Right atrium auricular region (tissue), 2 donors: ENCODE data around the gene ACSL5. TPM values are rescaled to one million over a fixed set of nuclear protein-coding genes. Genes with fewer than 3 reads are reported as not detected.
A peak's percentile ranks its signal among the peaks of the same experiment; 100 is the strongest.

Source experiments
- DNase-seq: peaks from one replicate; pipeline ENCODE4 v3.0.0-alpha.2; 2019; ENCODE audit warnings: low spot score
- H3K27ac ChIP-seq, 2 donors: fragments of 200-600 bp; sonication (generic); 1 replicate in 1 of 2; 2 replicates in 1 of 2; pipeline ENCODE4 v1.5.1; 2016 to 2019
- H3K27me3 ChIP-seq, 2 donors: fragments of 200-600 bp; sonication (generic); one replicate each; pipeline versions ENCODE4 v1.5.1 to v1.6.0; 2017 to 2019
- H3K36me3 ChIP-seq: fragments of 200-600 bp; sonication (generic); one replicate; pipeline ENCODE4 v1.5.1; 2016
- H3K4me1 ChIP-seq, 2 donors: fragments of 200-600 bp; sonication (generic); one replicate each; pipeline versions ENCODE4 v1.5.1 to v1.6.0; 2017 to 2019
- H3K4me3 ChIP-seq, 2 donors: fragments of 200-600 bp; sonication (generic); 1 replicate in 1 of 2; 2 replicates in 1 of 2; pipeline ENCODE4 v1.5.1; 2017 to 2019; ENCODE audit warnings: mild to moderate bottlenecking in 1 of 2, moderate library complexity in 1 of 2
- H3K9me3 ChIP-seq, 2 donors: fragments of 200-600 bp; sonication (generic); one replicate each; pipeline ENCODE4 v1.5.1; 2019
- total RNA-seq, 2 donors: library from RNA; depleted of rRNA; stranded (reverse); fragments of >200 nt; gene quantifications; one replicate each; pipeline ENCODE4 v1.1.0, GENCODE V29; 2016
- TF ChIP-seq, protein P1 (sequence below), 2 donors: fragments of 200-600 bp; sonication (generic); IDR thresholded peaks; one replicate each; pipeline ENCODE4 v1.5.1; 2019; ENCODE audit warnings: antibody characterized with exemption in 2 of 2

Gene ACSL5
- total RNA-seq, 2 donors from 2014 or later: 9.2 to 12.0 TPM

DNA sequence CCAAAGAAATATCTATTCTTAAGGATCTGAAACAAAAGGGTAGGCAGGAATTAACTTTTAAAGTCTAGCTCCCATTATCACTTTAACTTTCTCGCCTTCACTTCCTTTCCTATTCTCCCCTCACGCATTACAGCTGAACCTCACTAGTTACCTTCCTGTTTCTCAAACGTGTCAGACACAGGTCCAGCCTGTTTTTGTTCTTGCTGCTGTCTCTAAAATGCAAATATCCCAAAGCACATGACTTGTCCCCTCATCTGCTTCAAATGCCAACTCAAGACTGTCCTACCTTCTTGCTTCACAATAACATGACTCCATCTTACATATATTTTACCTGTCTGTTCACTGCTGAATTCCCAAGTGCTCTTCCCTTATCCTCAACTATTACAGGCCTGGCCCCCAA, 55.2 kb downstream of the ACSL5 start:
- TF ChIP-seq, protein P1, sequence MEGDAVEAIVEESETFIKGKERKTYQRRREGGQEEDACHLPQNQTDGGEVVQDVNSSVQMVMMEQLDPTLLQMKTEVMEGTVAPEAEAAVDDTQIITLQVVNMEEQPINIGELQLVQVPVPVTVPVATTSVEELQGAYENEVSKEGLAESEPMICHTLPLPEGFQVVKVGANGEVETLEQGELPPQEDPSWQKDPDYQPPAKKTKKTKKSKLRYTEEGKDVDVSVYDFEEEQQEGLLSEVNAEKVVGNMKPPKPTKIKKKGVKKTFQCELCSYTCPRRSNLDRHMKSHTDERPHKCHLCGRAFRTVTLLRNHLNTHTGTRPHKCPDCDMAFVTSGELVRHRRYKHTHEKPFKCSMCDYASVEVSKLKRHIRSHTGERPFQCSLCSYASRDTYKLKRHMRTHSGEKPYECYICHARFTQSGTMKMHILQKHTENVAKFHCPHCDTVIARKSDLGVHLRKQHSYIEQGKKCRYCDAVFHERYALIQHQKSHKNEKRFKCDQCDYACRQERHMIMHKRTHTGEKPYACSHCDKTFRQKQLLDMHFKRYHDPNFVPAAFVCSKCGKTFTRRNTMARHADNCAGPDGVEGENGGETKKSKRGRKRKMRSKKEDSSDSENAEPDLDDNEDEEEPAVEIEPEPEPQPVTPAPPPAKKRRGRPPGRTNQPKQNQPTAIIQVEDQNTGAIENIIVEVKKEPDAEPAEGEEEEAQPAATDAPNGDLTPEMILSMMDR (IDR thresholded peaks at IDR 0.05): no peak
- no peaks in the 10 kb centered on the region for H3K27me3 ChIP-seq
- H3K9me3 ChIP-seq: no peaks in the 10 kb centered on the region
- DNase-seq: no peak
- H3K4me1 ChIP-seq: no peaks in the 10 kb centered on the region
- H3K36me3 ChIP-seq: peaks cover 58% of the 10 kb centered on the region
- H3K27ac ChIP-seq: no peak overlapping the region
- no peak overlapping the region for H3K4me3 ChIP-seq

DNA sequence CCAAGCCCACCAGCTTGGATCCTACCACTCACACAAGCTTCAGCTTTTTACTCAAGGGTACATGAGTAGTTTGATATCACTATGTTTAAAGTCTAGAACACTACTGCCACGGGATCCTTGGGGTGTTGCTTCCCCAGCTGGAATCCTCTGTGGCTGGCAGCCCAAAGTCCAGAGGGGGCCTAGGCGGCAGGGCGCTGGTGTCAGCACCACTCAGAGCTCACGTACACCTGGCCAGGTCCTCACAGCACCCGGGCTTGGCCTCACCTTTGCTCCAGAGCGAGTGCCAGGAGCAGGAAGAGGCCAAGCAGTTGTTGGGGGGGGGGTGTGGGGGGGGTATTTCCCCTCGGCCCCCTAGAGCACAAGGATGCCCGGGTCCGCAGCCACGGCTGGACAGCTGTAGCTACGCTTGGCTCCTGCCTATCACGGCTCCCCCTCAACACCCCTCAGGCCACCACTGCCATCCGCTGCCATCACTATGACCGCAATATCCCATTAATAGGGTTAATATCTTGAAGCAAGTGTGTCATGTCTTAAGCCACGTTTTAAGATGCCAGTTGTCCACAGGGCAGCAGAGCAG, 55.8 kb downstream of the ACSL5 start:
- no peak for DNase-seq
- peaks cover 64% of the 10 kb centered on the region for H3K36me3 ChIP-seq
- no peaks in the 10 kb centered on the region for H3K27me3 ChIP-seq
- no peaks in the 10 kb centered on the region for H3K9me3 ChIP-seq
- no peaks in the 10 kb centered on the region for H3K4me1 ChIP-seq
- H3K4me3 ChIP-seq: no peak overlapping the region
- H3K27ac ChIP-seq: no peak overlapping the region
- TF ChIP-seq, protein P1 (IDR thresholded peaks at IDR 0.05): no peak

DNA sequence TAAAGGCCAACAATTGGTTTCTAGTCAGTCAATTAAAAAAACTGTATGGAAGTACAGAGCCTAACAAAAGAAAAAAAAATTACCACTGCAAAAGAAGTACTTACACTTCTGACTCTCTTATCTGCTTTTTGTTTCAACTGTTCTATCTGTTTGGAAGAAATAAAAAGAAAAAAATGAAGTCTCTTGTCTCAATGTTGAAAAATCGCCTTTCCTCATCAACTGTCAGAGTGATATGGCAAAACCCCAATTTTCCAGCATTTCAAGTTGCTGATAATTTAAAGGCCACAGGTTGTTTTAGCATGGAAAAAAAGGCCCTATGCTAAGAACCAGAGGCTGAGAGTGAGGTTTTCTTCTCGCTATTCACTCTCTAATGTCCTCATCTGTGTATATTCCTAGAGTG, 59.2 kb downstream of the ACSL5 start:
- Histone ChIP-seq H3K27me3 (no peaks in the 10 kb centered on the region), H3K36me3 (peaks cover 87% of the 10 kb centered on the region), H3K4me1 (no peaks in the 10 kb centered on the region), H3K9me3 (no peaks in the 10 kb centered on the region), H3K27ac (no peak overlapping the region), H3K4me3 (no peak overlapping the region)
- no peak for DNase-seq
- TF ChIP-seq, protein P1 (IDR thresholded peaks at IDR 0.05): no peak

DNA sequence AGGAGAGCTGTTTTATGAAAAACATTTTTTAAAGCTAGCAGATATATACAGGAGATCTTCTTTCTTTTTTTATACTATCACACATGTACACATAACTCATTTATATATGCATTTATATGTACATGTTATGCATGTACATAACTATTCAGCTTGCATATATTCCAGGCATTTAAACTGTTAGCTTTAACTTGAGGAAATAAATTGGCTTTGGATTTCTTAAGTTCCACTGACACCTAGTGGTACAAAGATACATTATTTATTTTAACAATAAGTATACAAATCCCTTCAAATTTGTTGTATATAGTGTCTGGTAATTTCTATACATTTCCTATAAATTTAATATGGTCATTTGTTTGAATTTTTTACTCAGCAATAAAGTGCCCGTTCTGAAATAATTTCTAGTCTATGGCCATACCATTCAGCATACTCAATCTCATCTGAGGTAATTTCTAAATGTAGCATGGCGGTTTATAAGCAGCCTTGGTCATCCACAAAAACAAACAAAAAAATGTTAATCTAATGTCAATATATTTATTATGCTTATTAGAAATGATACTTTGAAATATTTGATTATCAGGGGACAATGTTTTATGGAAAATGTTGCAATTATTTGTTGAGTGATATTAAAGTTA, 61.2 kb downstream of the ACSL5 start:
- Histone ChIP-seq H3K4me1 (no peaks in the 10 kb centered on the region), H3K9me3 (no peaks in the 10 kb centered on the region), H3K27me3 (no peaks in the 10 kb centered on the region), H3K4me3 (no peak overlapping the region), H3K27ac (no peak overlapping the region), H3K36me3 (peaks cover 84% of the 10 kb centered on the region)
- TF ChIP-seq, protein P1 (IDR thresholded peaks at IDR 0.05): peak in 1 of 2 donors; percentile 63
- no peak for DNase-seq

DNA sequence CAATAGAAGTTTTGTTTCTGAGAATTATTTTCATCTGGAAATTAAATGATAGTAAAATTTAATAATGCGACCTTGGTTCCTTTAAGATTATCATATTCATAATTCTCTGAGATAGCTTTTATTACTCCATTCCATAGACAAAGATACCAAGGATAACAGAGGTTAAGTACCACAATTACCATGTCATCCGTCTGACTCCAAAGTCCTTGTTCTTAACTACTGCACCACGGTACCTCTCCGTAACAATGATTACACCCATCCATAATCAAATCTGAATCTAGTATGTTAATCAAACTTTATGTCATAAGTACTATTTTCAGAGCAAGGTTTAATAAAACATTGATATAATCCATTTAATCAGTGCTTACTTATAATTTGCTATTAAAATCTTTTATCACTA, 64.4 kb downstream of the ACSL5 start:
- no peak overlapping the region for H3K27ac ChIP-seq
- H3K4me3 ChIP-seq: no peak overlapping the region
- no peaks in the 10 kb centered on the region for H3K27me3 ChIP-seq
- H3K4me1 ChIP-seq: no peaks in the 10 kb centered on the region
- DNase-seq: no peak
- peaks cover 74% of the 10 kb centered on the region for H3K36me3 ChIP-seq
- TF ChIP-seq, protein P1 (IDR thresholded peaks at IDR 0.05): no peak
- no peaks in the 10 kb centered on the region for H3K9me3 ChIP-seq

DNA sequence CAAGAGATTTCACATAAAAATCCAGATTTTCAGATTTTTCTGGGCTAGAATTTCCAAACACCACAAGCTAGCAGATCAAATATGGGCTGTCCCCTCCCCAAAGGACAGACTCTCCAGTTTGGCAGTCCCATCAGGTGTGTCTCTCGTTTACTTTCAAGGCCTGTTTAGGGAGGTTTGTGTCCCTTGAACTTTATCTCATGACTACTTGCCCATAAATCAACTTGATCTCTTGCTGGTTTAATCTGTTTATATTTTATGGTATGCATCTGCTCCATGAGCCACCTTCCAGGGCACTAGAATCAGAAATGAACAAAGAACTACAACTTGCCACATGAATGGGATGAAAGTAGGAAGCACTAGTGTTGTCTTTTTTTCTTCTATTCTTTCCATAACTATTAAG, 67.6 kb downstream of the ACSL5 start:
- no peaks in the 10 kb centered on the region for H3K9me3 ChIP-seq
- DNase-seq: no peak
- H3K4me3 ChIP-seq: no peak overlapping the region
- peaks cover 52% of the 10 kb centered on the region for H3K36me3 ChIP-seq
- H3K27me3 ChIP-seq: no peaks in the 10 kb centered on the region
- TF ChIP-seq, protein P1 (IDR thresholded peaks at IDR 0.05): no peak
- H3K27ac ChIP-seq: no peak overlapping the region
- H3K4me1 ChIP-seq: peaks cover 0 to 12% of the 10 kb centered on the region in 2 donors
